GM12878 (cell line): ENCODE data around the gene SLC25A51. TPM values are rescaled to one million over a fixed set of nuclear protein-coding genes. Genes with fewer than 3 reads are reported as not detected.

ENCODE experiments used
- ATAC-seq: fragments of 200-7000 bp; cut with Tn5 transposase; 3 replicates; pipeline ENCODE4 v1.9.1; 2020; ENCODE audit warnings: mild to moderate bottlenecking, moderate library complexity
- BruUV-seq: library from RNA; stranded (reverse); fragments of 400-500 nt; replicated peaks from 2 replicates; lab custom pipeline; 2021; lab: Mats Ljungman, UMichigan
- CTCF ChIA-PET: fragments of 300-600 bp; sonication (Branson Sonifier 250); formaldehyde crosslinking; extraction: SDS; loops from one replicate; lab custom pipeline; 2021; ENCODE audit warnings: inconsistent platforms; lab: Yijun Ruan, JAX
- POLR2A ChIA-PET: fragments of 350-600 bp; formaldehyde crosslinking; extraction: SDS; loops from one replicate; lab custom pipeline; 2021; ENCODE audit warnings: inconsistent platforms; lab: Charles Lee
- RAD21 ChIA-PET: fragments of 300-600 bp; sonication (Branson Sonifier 250); formaldehyde crosslinking; loops from one replicate; lab custom pipeline; 2023; ENCODE audit warnings: antibody characterized with exemption; ENCODE audit not compliant: unreplicated experiment; lab: Charles Lee
- SMC1A ChIA-PET: fragments of 300-600 bp; sonication (Branson Sonifier 250); formaldehyde crosslinking; loops from one replicate; lab custom pipeline; 2023; ENCODE audit not compliant: unreplicated experiment, uncharacterized antibody; lab: Charles Lee
- DNase-seq: peaks from one replicate; pipeline ENCODE4 v3.0.0-alpha.2; 2011; ENCODE audit warnings: low read depth, low spot score
- FAIRE-seq: peaks from 3 replicates; lab custom pipeline; 2011; peaks lifted over from hg19 to GRCh38; lab: Jason Lieb, UNC
- H2AFZ ChIP-seq: 2 replicates; pipeline ENCODE4 v1.6.0; 2011; ENCODE audit warnings: low read depth, low read length, control low read depth; ENCODE audit not compliant: control insufficient read depth
- H3K27ac ChIP-seq: 2 replicates; pipeline ENCODE4 v1.5.1; 2011; ENCODE audit warnings: control low read depth; ENCODE audit not compliant: control insufficient read depth, insufficient read depth
- H3K27me3 ChIP-seq, 2 experiments: replicated peaks in 1 of 2; 2 replicates each; pipeline versions ENCODE4 v1.6.0 to v1.6.1; 2011; ENCODE audit warnings: low read length in 1 of 2; ENCODE audit not compliant: control insufficient read depth in 2 of 2, insufficient read depth in 2 of 2
- H3K36me3 ChIP-seq, 2 experiments: 2 replicates each; pipeline ENCODE4 v1.5.1; 2011; ENCODE audit warnings: low read length in 1 of 2; ENCODE audit not compliant: control insufficient read depth in 2 of 2, insufficient read depth in 2 of 2
- H3K4me1 ChIP-seq: 2 replicates; pipeline ENCODE4 v1.6.1; 2011; ENCODE audit warnings: mild to moderate bottlenecking, low read length, moderate library complexity, mixed read lengths; ENCODE audit not compliant: control insufficient read depth, insufficient read depth
- H3K4me2 ChIP-seq: 2 replicates; pipeline ENCODE4 v1.6.0; 2011; ENCODE audit warnings: control low read depth; ENCODE audit not compliant: control insufficient read depth, insufficient read depth
- H3K4me3 ChIP-seq: fragments of 200-600 bp; sonication (generic); 2 replicates; pipeline ENCODE4 v1.5.1; 2016
- H3K79me2 ChIP-seq: 2 replicates; pipeline ENCODE4 v1.6.0; 2011; ENCODE audit warnings: low read length; ENCODE audit not compliant: control insufficient read depth, insufficient read depth
- H3K9ac ChIP-seq: 2 replicates; pipeline ENCODE4 v1.8.0; 2011; ENCODE audit warnings: low read length, control low read depth, mixed read lengths; ENCODE audit not compliant: control insufficient read depth, insufficient read depth
- H3K9me3 ChIP-seq: replicated peaks from 3 replicates; pipeline ENCODE4 v1.5.1; 2011; ENCODE audit warnings: mild to moderate bottlenecking, low read length; ENCODE audit not compliant: control insufficient read depth, insufficient read depth
- H4K20me1 ChIP-seq: 2 replicates; pipeline ENCODE4 v1.6.0; 2011; ENCODE audit not compliant: control insufficient read depth, insufficient read depth
- CHD2 ChIP-seq: IDR thresholded peaks from 2 replicates; pipeline ENCODE4 v1.6.1; 2011; ENCODE audit warnings: low read depth, low read length, improper control_type of control experiment, borderline replicate concordance
- EED ChIP-seq: sonication (generic); IDR thresholded peaks from 2 replicates; pipeline ENCODE4 v1.6.1; 2016; ENCODE audit warnings: antibody characterized with exemption, low read depth
- FOXM1 ChIP-seq: IDR thresholded peaks from 2 replicates; pipeline ENCODE4 v1.6.1; 2012; ENCODE audit warnings: low read depth, mild to moderate bottlenecking, inconsistent platforms, low read length, moderate library complexity
- IKZF1 ChIP-seq: fragments of 450-650 bp; conservative IDR thresholded peaks from 2 replicates; pipeline ENCODE4 v1.6.1; 2017; ENCODE audit warnings: antibody characterized with exemption, mild to moderate bottlenecking
- JUND ChIP-seq: IDR thresholded peaks from 2 replicates; pipeline ENCODE4 v1.6.1; 2012; ENCODE audit warnings: low read depth, mild to moderate bottlenecking, low read length, improper control_type of control experiment, moderate library complexity
- MXI1 ChIP-seq: fragments of 150-350 bp; IDR thresholded peaks from 2 replicates; pipeline ENCODE4 v1.6.1; 2011; ENCODE audit warnings: low read depth, mild to moderate bottlenecking, inconsistent platforms, low read length, improper control_type of control experiment
- PBX3 ChIP-seq: IDR thresholded peaks from 2 replicates; pipeline ENCODE4 v1.6.1; 2011; ENCODE audit warnings: mild to moderate bottlenecking, low read depth, low read length, moderate library complexity; ENCODE audit not compliant: insufficient replicate concordance
- RAD21 ChIP-seq: IDR thresholded peaks from 2 replicates; pipeline ENCODE4 v1.6.1; 2011; ENCODE audit warnings: mild to moderate bottlenecking, low read depth, low read length, moderate library complexity; ENCODE audit not compliant: insufficient read depth
- RUNX3 ChIP-seq: IDR thresholded peaks from 2 replicates; pipeline ENCODE4 v1.6.1; 2012; ENCODE audit warnings: low read length, inconsistent platforms
- SIX5 ChIP-seq: IDR thresholded peaks from 2 replicates; pipeline ENCODE4 v1.6.1; 2011; ENCODE audit warnings: mild to moderate bottlenecking, low read depth, low read length, moderate library complexity; ENCODE audit not compliant: severe bottlenecking
- SKIL ChIP-seq: fragments of 450-650 bp; IDR thresholded peaks from 2 replicates; pipeline ENCODE4 v1.6.1; 2017; ENCODE audit warnings: mild to moderate bottlenecking, low read depth, inconsistent platforms; ENCODE audit not compliant: poor library complexity, severe bottlenecking
- TAF1 ChIP-seq: IDR thresholded peaks from 2 replicates; pipeline ENCODE4 v1.6.1; 2011; ENCODE audit warnings: mild to moderate bottlenecking, low read depth, low read length, borderline replicate concordance
- TCF12 ChIP-seq: IDR thresholded peaks from 2 replicates; pipeline ENCODE4 v1.6.1; 2011; ENCODE audit warnings: low read depth, mild to moderate bottlenecking, low read length
- TCF7 ChIP-seq: IDR thresholded peaks from 2 replicates; pipeline ENCODE4 v1.6.1; 2014; ENCODE audit warnings: antibody characterized with exemption, borderline replicate concordance
- ZBED1 ChIP-seq: IDR thresholded peaks from 2 replicates; pipeline ENCODE4 v1.6.1; 2016; ENCODE audit warnings: borderline replicate concordance
- WGBS: methylation state at CpG from one replicate; pipeline ENCODE4 v1.1.6; 2016; ENCODE audit warnings: low lambda C conversion rate; ENCODE audit not compliant: insufficient replicate concordance, insufficient coverage; ENCODE audit errors: missing lambda C conversion rate; 5-methylcytosine and 5-hydroxymethylcytosine counted together
- in situ Hi-C: fragments of 300-500 bp; cut with MboI; formaldehyde crosslinking; loops from 9 replicates; pipeline ENCODE4 v1.14.3; 2018; ENCODE audit warnings: mixed read lengths
- intact Hi-C: fragments of 100-400 bp; cut with micrococcal nuclease; formaldehyde crosslinking; loops from one replicate; pipeline ENCODE4 v1.14.2; 2022; ENCODE audit not compliant: unreplicated experiment
- polyA plus RNA-seq, 11 experiments: library from polyadenylated mRNA; depleted of rRNA in 4 of 11; unstranded in 6 of 11; stranded (reverse) in 5 of 11; fragments of >200 nt; fragmentation: Nextera tagmentation in 4 of 11; fragmentation: Illumina TruSeq in 1 of 11; extraction: Ambion mirVana in 4 of 11; extraction: Trizol in 1 of 11; gene quantifications; 1 replicate in 1 of 11; 2 replicates in 10 of 11; pipeline versions ENCODE4 v1.2.1 to v1.2.3, GENCODE V29; 2011 to 2016; ENCODE audit warnings: inconsistent platforms in 2 of 11, missing spikeins in 2 of 11, low read depth in 1 of 11
- total RNA-seq, 4 experiments: library from RNA; depleted of rRNA in 3 of 4; stranded (reverse); fragments of >200 nt in 3 of 4; fragmentation: Illumina TruSeq in 1 of 4; extraction: Trizol in 1 of 4; gene quantifications; 2 replicates each; pipeline versions ENCODE4 v1.2.1 to v1.2.3, GENCODE V29; 2013 to 2021
- TF ChIP-seq, protein P1 (sequence below): IDR thresholded peaks from 2 replicates; pipeline ENCODE4 v1.6.1; 2011; ENCODE audit warnings: low read depth, mild to moderate bottlenecking, low read length, moderate library complexity, borderline replicate concordance; ENCODE audit errors: extremely low read depth
- TF ChIP-seq, protein P2 (sequence below): IDR thresholded peaks from 2 replicates; pipeline ENCODE4 v1.6.1; 2011; ENCODE audit warnings: borderline replicate concordance, low read depth, mild to moderate bottlenecking, moderate library complexity, low read length; ENCODE audit not compliant: insufficient read depth, poor library complexity, severe bottlenecking

Gene SLC25A51
- total and polyA plus RNA-seq, 10 of the 15 experiments (the other 5 are each of a cell fraction or from before 2014, with no cell fraction given): 3.8 to 29.3 (median 13.2) TPM

- ATAC-seq: peak; percentile 93
- in situ Hi-C loops (loop anchor here (5.0 to 25.0 kb wide), 3 partner anchors 249 to 774 kb away; no protein-coding TSS in a partner anchor), intact Hi-C loops (loop anchor here (1.0 to 2.0 kb wide), 6 partner anchors 155 to 487 kb away; no protein-coding TSS in a partner anchor)
- H4K20me1 ChIP-seq: no peaks in the 10 kb centered on the region
- no peak overlapping the region for H3K9ac ChIP-seq
- H3K27me3 ChIP-seq: no peaks in the 10 kb centered on the region
- ChIA-PET SMC1A (interaction anchor here (0.7 to 6.2 kb wide), 38 partner anchors 8 to 519 kb away, joined by 3 to 64 read pairs (median 4); partner anchors contain the start of gene SLC25A51), POLR2A (interaction anchor here (0.5 to 1.3 kb wide), 3 partner anchors 95 to 147 kb away, joined by 3 to 8 read pairs (median 6); no protein-coding TSS in a partner anchor), RAD21 (interaction anchor here (0.6 to 5.4 kb wide), 40 partner anchors 9 to 487 kb away, joined by 3 to 51 read pairs (median 4); partner anchors contain the start of genes EXOSC3, POLR1E, SHB and SLC25A51), CTCF (interaction anchor here (0.5 to 9.5 kb wide), 52 partner anchors 9 to 759 kb away, joined by 3 to 120 read pairs (median 4); partner anchors contain the start of genes ALDH1B1, SHB and SLC25A51)
- DNase-seq: peak; percentile 47
- no peaks in the 10 kb centered on the region for H3K79me2 ChIP-seq
- H3K4me1 ChIP-seq: no peaks in the 10 kb centered on the region; the same call in 1 of the 2 replicates
- BruUV-seq: no TSS peak
- H2AFZ ChIP-seq: peak overlapping the region; percentile 71
- WGBS: 21% methylated on average over 11 of the region's 11 CpGs
- no peak overlapping the region for H3K4me2 ChIP-seq
- H3K9me3 ChIP-seq: no peaks in the 10 kb centered on the region; the same call in 2 of the 3 replicates
- peak; percentile 94 for FAIRE-seq
- H3K27ac ChIP-seq: no peak overlapping the region
- H3K4me3 ChIP-seq: no peak overlapping the region
- no peaks in the 10 kb centered on the region for H3K36me3 ChIP-seq
- TF ChIP-seq CHD2 (no peak), TAF1 (no peak), MXI1 (0 out of 2 replicates have a peak, but pooled peaks have one; percentile 27), SIX5 (no peak), IKZF1 (peak; percentile 40; the same call in 1 of the 2 replicates), SKIL (peak; percentile 37), EED (0 out of 2 replicates have a peak, but pooled peaks have one; percentile 16), TCF7 (no peak), JUND (no peak), RAD21 (peak; percentile 97), PBX3 (no peak), RUNX3 (peak; percentile 52), FOXM1 (peak; percentile 74; the same call in 1 of the 2 replicates), ZBED1 (no peak), TCF12 (no peak)
- TF ChIP-seq, protein P1, sequence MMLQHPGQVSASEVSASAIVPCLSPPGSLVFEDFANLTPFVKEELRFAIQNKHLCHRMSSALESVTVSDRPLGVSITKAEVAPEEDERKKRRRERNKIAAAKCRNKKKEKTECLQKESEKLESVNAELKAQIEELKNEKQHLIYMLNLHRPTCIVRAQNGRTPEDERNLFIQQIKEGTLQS: no peak
- TF ChIP-seq, protein P2, sequence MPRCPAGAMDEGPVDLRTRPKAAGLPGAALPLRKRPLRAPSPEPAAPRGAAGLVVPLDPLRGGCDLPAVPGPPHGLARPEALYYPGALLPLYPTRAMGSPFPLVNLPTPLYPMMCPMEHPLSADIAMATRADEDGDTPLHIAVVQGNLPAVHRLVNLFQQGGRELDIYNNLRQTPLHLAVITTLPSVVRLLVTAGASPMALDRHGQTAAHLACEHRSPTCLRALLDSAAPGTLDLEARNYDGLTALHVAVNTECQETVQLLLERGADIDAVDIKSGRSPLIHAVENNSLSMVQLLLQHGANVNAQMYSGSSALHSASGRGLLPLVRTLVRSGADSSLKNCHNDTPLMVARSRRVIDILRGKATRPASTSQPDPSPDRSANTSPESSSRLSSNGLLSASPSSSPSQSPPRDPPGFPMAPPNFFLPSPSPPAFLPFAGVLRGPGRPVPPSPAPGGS: no peak
Observed at GRCh38 chr9:37913480-37914153, 9.7 kb upstream of the SLC25A51 start.
